Hepatocyte (in vitro differentiated cells): Measurements from ENCODE around the gene KIF18B.

Source experiments
- EZH2phosphoT487 ChIP-seq: fragments of 200-600 bp; sonication (generic); IDR thresholded peaks from one replicate; pipeline ENCODE4 v1.6.1; 2018; ENCODE audit warnings: antibody characterized with exemption, mild to moderate bottlenecking, low read depth, moderate library complexity; ENCODE audit not compliant: unreplicated experiment, severe bottlenecking
- TF ChIP-seq, protein P1 (sequence below): fragments of 200-600 bp; sonication (generic); IDR thresholded peaks from 2 replicates; pipeline ENCODE4 v1.5.1; 2016; ENCODE audit warnings: antibody characterized with exemption, mild to moderate bottlenecking; ENCODE audit not compliant: poor library complexity

DNA sequence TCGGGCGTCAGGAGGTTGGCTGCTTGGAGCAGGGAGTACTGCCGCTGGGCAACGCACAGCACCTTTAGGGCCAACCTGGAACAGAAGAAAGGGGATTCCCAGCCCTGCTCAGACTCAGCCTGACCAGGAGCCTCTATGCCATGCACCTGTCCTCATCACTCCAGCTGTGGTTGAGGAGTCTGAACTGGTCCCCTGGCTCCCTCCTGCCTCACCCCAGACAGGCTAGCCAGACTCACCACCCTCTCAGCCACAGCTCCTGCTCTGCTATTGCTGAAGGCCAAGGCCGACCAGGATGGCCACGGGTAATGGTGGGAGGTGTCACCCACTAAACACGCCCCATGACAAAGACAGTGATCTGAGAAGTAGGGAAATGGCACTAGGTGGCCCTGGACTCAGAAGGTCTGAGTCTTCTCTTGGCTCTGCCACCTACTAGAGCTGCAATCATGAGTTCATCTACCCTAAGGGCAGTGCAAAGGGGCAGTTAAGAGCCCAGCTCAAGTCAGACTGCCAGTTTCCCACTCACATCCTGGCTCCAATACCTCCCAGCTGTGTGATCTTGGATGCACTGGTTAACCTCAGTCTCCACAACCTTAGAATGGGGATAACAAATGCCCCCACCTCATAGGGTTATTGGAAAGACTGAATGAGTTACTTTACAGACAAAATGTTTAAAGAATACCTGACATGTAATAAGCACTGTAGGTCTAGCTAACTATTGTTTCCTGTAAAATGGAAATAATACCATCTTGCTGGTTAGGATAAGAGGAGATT is 18.4 kb downstream of the KIF18B start:
- no peak for TF ChIP-seq EZH2phosphoT487
- TF ChIP-seq, protein P1, sequence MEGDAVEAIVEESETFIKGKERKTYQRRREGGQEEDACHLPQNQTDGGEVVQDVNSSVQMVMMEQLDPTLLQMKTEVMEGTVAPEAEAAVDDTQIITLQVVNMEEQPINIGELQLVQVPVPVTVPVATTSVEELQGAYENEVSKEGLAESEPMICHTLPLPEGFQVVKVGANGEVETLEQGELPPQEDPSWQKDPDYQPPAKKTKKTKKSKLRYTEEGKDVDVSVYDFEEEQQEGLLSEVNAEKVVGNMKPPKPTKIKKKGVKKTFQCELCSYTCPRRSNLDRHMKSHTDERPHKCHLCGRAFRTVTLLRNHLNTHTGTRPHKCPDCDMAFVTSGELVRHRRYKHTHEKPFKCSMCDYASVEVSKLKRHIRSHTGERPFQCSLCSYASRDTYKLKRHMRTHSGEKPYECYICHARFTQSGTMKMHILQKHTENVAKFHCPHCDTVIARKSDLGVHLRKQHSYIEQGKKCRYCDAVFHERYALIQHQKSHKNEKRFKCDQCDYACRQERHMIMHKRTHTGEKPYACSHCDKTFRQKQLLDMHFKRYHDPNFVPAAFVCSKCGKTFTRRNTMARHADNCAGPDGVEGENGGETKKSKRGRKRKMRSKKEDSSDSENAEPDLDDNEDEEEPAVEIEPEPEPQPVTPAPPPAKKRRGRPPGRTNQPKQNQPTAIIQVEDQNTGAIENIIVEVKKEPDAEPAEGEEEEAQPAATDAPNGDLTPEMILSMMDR: no peak
